Measurements from ENCODE around the gene RCVRN.

The RCVRN gene

DNA sequence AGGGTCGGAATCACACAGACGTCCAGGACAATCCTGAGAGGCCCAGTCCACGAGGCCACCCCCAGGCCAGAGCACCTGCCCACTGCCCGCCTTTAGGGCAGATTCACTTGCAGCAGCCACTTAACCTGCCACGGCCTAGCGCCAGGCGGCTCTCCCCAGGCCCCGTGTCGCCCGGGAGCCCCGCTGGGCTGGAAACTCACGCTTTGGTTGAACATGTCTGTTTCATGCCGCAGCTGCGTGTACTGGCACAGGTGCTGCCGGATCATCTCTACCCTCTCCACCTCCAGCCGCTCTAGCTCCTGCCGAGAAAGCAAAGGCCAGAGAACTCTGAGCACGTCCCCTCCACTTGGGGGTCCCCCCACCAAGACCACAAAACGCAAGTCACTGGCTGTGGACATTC, 12.7 kb upstream of the RCVRN start:
- TF ChIP-seq FOXM1 (IDR thresholded peaks at IDR 0.05; ENCODE audit: borderline replicate concordance, low read depth): no peak
- no peak for TF ChIP-seq TCF12 (IDR thresholded peaks at IDR 0.05; ENCODE audit: low read depth)
- no peak for TF ChIP-seq EGR1 (IDR thresholded peaks at IDR 0.05)
- no peak for TF ChIP-seq YY1 (IDR thresholded peaks at IDR 0.05; ENCODE audit: low read depth)
- TF ChIP-seq, protein P1, sequence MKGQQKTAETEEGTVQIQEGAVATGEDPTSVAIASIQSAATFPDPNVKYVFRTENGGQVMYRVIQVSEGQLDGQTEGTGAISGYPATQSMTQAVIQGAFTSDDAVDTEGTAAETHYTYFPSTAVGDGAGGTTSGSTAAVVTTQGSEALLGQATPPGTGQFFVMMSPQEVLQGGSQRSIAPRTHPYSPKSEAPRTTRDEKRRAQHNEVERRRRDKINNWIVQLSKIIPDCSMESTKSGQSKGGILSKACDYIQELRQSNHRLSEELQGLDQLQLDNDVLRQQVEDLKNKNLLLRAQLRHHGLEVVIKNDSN (IDR thresholded peaks at IDR 0.05): no peak
- TF ChIP-seq CEBPB (IDR thresholded peaks at IDR 0.05): no peak

DNA sequence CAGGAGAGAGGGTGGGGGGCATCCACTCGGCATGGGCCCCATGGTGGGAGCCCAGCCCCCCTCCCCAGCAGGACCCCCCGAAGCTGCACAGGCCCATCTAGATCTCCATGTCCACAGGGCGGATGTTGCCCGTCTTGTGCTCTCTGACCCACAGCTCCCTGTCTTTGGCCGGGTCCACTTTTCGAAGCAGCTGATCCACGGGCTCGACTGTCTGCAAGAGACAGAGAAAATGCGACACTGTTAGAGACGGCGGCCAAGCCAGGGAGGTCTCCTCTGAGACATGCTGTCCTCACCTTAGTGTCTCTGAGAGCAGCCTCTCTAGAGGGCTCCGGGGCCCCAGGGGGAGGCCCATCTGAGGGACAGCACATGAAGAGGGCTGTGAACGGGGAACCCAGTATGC, 12.1 kb upstream of the RCVRN start:
- no peak for TF ChIP-seq FOXM1 (IDR thresholded peaks at IDR 0.05; ENCODE audit: borderline replicate concordance, low read depth)
- no peak for TF ChIP-seq TAF1 (IDR thresholded peaks at IDR 0.05; ENCODE audit: low read depth)
- TF ChIP-seq CREB1 (IDR thresholded peaks at IDR 0.05; ENCODE audit: low read depth): no peak
- no peak for TF ChIP-seq TEAD4 (IDR thresholded peaks at IDR 0.05)
- no peak for TF ChIP-seq TCF12 (IDR thresholded peaks at IDR 0.05; ENCODE audit: low read depth)
- no peak for TF ChIP-seq NFIC (IDR thresholded peaks at IDR 0.05)
- no peak for TF ChIP-seq CEBPB (IDR thresholded peaks at IDR 0.05)
- no peak for TF ChIP-seq EGR1 (IDR thresholded peaks at IDR 0.05)
- TF ChIP-seq ZBTB7A (IDR thresholded peaks at IDR 0.05; ENCODE audit: low read depth): no peak
- TF ChIP-seq, protein P2, sequence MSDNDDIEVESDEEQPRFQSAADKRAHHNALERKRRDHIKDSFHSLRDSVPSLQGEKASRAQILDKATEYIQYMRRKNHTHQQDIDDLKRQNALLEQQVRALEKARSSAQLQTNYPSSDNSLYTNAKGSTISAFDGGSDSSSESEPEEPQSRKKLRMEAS (IDR thresholded peaks at IDR 0.05): no peak
- TF ChIP-seq, protein P3, sequence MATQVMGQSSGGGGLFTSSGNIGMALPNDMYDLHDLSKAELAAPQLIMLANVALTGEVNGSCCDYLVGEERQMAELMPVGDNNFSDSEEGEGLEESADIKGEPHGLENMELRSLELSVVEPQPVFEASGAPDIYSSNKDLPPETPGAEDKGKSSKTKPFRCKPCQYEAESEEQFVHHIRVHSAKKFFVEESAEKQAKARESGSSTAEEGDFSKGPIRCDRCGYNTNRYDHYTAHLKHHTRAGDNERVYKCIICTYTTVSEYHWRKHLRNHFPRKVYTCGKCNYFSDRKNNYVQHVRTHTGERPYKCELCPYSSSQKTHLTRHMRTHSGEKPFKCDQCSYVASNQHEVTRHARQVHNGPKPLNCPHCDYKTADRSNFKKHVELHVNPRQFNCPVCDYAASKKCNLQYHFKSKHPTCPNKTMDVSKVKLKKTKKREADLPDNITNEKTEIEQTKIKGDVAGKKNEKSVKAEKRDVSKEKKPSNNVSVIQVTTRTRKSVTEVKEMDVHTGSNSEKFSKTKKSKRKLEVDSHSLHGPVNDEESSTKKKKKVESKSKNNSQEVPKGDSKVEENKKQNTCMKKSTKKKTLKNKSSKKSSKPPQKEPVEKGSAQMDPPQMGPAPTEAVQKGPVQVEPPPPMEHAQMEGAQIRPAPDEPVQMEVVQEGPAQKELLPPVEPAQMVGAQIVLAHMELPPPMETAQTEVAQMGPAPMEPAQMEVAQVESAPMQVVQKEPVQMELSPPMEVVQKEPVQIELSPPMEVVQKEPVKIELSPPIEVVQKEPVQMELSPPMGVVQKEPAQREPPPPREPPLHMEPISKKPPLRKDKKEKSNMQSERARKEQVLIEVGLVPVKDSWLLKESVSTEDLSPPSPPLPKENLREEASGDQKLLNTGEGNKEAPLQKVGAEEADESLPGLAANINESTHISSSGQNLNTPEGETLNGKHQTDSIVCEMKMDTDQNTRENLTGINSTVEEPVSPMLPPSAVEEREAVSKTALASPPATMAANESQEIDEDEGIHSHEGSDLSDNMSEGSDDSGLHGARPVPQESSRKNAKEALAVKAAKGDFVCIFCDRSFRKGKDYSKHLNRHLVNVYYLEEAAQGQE (IDR thresholded peaks at IDR 0.05; ENCODE audit: low read depth): no peak
- TF ChIP-seq, protein P1 (IDR thresholded peaks at IDR 0.05): no peak
- no peak for TF ChIP-seq RAD21 (IDR thresholded peaks at IDR 0.05; ENCODE audit: low read depth)
- TF ChIP-seq YY1 (IDR thresholded peaks at IDR 0.05; ENCODE audit: low read depth): no peak

DNA sequence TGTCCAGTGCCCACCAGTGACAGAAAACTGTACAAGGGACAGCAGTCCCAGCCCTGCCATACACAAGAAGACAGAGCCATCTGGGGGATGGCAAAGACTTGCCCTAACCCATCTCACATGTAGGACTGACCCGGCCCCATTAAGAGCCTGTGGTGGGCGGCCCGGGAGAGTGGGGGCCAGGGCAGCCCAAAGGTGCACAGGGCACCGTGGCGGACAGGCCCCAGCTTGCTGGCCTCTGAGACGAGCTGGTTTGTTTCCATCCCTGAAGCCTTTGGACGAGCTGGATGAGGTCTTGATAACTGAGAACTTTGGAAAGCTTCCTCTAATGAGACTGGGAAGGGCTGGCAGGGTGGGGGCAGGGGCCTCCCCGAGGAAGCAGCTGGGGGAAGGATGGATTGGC, 11.0 kb upstream of the RCVRN start:
- no peak for TF ChIP-seq TAF1 (IDR thresholded peaks at IDR 0.05; ENCODE audit: low read depth)
- TF ChIP-seq TEAD4 (IDR thresholded peaks at IDR 0.05): no peak
- no peak for TF ChIP-seq CEBPB (IDR thresholded peaks at IDR 0.05)
- TF ChIP-seq RAD21 (IDR thresholded peaks at IDR 0.05; ENCODE audit: low read depth): no peak
- TF ChIP-seq, protein P1 (IDR thresholded peaks at IDR 0.05): no peak
- no peak for TF ChIP-seq CREB1 (IDR thresholded peaks at IDR 0.05; ENCODE audit: low read depth)
- no peak for TF ChIP-seq EGR1 (IDR thresholded peaks at IDR 0.05)
- no peak for TF ChIP-seq EP300 (IDR thresholded peaks at IDR 0.05; ENCODE audit: borderline replicate concordance)

DNA sequence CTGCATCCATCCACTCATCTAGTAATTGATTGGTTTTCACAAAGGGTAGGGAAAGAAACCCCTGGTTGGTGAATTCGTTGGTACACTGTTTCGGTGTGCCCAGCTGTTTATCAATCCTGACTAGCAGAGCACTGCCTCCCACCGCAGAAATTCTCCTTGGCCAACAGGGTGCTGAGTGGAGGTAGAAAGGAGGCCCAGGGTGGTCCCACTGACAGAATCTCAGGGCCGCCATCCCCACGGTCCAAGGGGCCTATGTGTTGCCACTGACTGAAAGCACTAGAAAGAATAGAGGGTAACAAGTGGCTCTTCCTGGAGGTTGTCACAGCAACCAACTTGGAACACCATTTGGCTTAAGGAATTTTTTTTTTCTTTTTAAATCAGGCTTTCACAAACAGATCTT, 8.4 kb upstream of the RCVRN start:
- TF ChIP-seq FOXM1 (IDR thresholded peaks at IDR 0.05; ENCODE audit: borderline replicate concordance, low read depth): no peak
- TF ChIP-seq, protein P1 (IDR thresholded peaks at IDR 0.05): no peak
- no peak for TF ChIP-seq EP300 (IDR thresholded peaks at IDR 0.05; ENCODE audit: borderline replicate concordance)
- TF ChIP-seq, protein P3 (IDR thresholded peaks at IDR 0.05; ENCODE audit: low read depth): no peak
- no peak for TF ChIP-seq CREB1 (IDR thresholded peaks at IDR 0.05; ENCODE audit: low read depth)
- TF ChIP-seq CEBPB (IDR thresholded peaks at IDR 0.05): no peak
- no peak for TF ChIP-seq TCF12 (IDR thresholded peaks at IDR 0.05; ENCODE audit: low read depth)
- no peak for TF ChIP-seq NFIC (IDR thresholded peaks at IDR 0.05)
- TF ChIP-seq, protein P2 (IDR thresholded peaks at IDR 0.05): no peak
- TF ChIP-seq YY1 (IDR thresholded peaks at IDR 0.05; ENCODE audit: low read depth): no peak
- no peak for TF ChIP-seq TAF1 (IDR thresholded peaks at IDR 0.05; ENCODE audit: low read depth)
- TF ChIP-seq RAD21 (IDR thresholded peaks at IDR 0.05; ENCODE audit: low read depth): no peak
- no peak for TF ChIP-seq EGR1 (IDR thresholded peaks at IDR 0.05)
- no peak for TF ChIP-seq ZBTB7A (IDR thresholded peaks at IDR 0.05; ENCODE audit: low read depth)
- no peak for TF ChIP-seq TEAD4 (IDR thresholded peaks at IDR 0.05)

Measured in Ishikawa (cell line).